Measurements from ENCODE around the gene NR2F1-AS1.

NR2F1-AS1 gene

DNA sequence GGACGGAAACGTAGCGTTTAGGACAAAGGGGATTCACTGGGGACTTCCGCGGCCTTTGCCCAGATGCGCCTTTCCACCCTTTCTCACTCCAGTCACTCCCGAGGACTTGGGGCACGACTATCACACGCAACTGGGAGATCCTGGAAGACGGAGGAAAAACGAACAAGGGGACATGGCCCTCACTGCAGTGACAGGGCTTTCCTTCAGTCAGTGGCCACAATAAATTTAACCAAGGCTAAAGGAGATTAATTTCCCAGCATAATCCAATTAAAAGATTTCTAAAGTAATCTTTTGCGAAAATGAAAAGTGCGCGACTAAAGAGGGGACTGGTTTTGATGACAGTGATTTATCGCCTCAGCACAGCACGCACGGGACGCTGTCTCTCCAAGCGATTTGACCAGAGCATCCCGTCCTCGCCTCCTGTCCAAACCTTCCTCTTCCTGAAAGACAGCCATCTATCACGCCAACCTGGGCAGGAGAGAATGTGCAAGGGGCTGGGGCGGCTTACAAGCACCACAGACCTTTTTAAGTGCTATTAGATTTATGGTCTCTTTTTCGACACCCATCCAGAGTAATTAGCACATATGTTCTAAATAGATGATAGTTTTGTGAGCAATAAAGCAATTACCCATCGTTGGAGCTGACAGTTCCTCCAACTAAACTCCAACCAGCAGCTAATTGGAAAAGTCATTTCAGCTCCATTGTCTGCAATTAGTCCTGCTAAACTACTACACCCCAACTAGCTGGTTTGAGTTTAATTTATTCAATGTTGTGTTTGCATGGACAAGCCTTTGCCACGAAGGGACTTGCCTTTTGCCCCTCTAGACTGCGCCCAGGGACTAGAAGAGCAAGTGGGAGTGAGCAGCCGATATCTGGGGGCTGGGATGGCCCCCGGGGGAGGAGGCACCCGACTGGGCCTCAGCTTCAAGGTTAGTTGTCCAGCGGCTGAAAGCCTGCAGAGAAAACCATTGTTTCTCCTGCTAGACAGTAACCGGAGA, 7.4 kb downstream of the NR2F1-AS1 start:
- TF ChIP-seq, protein P1, sequence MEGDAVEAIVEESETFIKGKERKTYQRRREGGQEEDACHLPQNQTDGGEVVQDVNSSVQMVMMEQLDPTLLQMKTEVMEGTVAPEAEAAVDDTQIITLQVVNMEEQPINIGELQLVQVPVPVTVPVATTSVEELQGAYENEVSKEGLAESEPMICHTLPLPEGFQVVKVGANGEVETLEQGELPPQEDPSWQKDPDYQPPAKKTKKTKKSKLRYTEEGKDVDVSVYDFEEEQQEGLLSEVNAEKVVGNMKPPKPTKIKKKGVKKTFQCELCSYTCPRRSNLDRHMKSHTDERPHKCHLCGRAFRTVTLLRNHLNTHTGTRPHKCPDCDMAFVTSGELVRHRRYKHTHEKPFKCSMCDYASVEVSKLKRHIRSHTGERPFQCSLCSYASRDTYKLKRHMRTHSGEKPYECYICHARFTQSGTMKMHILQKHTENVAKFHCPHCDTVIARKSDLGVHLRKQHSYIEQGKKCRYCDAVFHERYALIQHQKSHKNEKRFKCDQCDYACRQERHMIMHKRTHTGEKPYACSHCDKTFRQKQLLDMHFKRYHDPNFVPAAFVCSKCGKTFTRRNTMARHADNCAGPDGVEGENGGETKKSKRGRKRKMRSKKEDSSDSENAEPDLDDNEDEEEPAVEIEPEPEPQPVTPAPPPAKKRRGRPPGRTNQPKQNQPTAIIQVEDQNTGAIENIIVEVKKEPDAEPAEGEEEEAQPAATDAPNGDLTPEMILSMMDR (IDR thresholded peaks at IDR 0.05; ENCODE audit: insufficient read depth, low read depth, low read length, missing control alignments), result no peak
- no peak overlapping the region for H3K4me3 ChIP-seq (ENCODE audit: low read length)
- no peak for DNase-seq (ENCODE audit: low read depth)

DNA sequence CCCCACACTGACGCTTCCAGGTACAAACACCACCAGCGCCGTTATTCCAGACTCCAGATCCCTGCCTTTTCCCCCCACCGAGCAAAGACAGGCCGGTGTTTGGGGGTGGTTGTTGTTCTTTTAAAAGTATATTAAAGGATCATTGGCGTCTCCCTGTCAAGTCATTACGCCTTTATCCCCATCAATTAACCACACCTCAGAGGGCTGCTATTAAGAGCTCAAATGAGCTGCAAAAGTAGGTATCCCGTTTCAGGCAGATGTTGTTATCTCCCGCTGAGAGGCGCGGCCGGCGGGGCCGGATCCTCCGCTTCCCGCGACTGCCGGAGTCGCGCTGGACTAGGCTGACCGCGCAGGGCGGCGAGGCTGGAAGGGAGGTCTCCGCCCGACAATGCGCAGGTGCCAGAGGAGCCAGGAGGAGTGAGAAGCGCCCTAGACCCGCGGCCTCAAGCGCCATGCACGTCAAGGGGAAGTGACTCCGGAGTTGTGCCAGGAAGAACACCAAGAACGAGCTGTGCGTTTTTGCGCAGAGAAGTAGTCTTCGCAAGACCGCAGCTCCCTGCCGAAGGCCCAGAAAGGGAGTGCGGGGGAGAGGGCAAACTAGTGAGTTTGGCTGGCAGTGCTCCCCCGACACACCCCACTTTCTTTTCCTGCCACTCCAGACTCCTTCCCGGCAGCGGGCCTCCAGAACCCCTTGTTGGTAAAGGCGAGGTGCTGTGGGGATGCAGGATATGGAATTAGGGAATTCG, 8.2 kb downstream of the NR2F1-AS1 start:
- H3K4me3 ChIP-seq (ENCODE audit: low read length), result peak overlapping the region; percentile 19
- DNase-seq (ENCODE audit: low read depth), result peak; percentile 49
- TF ChIP-seq, protein P1 (IDR thresholded peaks at IDR 0.05; ENCODE audit: insufficient read depth, low read depth, low read length, missing control alignments), result no peak

DNA sequence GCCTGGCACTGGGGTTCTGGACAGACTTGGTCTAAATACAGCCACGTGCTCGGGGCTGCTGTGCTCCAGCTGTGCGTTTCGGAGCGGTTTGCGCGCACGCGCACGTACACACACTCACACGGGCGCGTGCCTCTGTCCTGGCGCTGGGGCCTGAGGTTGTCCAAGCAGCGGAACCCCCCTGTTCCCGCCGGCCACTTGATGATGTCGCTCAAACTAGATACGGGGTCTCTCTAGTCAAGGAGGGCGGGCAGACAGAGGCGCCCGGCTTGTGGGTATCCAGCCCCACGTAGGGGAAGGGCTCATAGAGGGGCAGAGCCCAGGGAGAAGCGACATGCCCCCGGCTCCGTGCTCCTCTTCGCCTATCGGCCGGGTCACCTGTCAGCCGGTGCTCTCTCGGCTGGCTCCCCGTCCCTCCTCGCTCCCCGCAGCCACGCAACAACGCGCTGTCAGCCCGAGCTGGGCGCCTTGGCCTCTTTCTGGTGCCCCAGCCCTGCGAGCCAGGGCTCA, 8.9 kb downstream of the NR2F1-AS1 start:
- peak overlapping the region; percentile 19 for H3K4me3 ChIP-seq (ENCODE audit: low read length)
- TF ChIP-seq, protein P1 (IDR thresholded peaks at IDR 0.05; ENCODE audit: insufficient read depth, low read depth, low read length, missing control alignments), result no peak
- DNase-seq (ENCODE audit: low read depth), result no peak

DNA sequence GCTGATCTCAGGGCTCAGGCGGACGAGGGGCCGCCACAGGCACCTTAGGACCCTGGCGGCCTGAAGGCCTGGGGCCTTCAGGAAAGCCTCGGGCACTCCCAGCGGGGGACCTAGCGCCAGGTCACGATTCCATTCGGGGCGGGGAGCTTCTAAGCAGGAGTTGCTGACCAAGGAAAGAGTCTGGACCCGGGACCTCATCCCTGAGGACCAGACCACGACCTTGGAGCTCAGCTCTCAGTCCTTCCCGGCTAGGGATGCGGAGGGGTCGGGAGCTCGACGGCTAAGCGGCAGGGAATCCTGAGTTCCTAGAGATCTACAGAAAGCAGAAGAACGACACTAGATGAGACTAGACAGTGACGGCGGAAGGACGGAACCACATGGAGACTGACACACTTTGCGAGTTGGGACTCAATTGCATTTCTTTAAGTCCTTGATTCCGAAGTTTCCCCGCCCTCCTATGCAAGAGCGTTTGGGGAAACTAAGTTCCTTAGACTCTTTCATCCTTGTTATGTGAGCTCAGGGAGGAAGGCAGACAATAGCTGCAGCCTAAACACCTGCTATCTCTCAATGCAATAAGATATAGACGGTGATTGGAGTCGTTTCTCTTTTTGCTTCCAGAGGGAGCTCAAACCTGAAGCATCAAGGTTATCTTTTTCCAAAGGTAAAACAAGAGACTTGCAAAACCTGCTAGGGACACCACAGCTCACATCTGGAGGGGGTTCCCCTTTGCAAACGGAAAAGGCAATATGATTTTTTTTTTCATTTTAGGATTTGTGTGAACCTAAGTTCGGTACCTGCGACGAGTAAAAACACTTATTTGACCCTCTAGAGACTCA, 9.7 kb downstream of the NR2F1-AS1 start:
- DNase-seq (ENCODE audit: low read depth), result no peak
- H3K4me3 ChIP-seq (ENCODE audit: low read length), result no peak overlapping the region
- TF ChIP-seq, protein P1 (IDR thresholded peaks at IDR 0.05; ENCODE audit: insufficient read depth, low read depth, low read length, missing control alignments), result no peak

DNA sequence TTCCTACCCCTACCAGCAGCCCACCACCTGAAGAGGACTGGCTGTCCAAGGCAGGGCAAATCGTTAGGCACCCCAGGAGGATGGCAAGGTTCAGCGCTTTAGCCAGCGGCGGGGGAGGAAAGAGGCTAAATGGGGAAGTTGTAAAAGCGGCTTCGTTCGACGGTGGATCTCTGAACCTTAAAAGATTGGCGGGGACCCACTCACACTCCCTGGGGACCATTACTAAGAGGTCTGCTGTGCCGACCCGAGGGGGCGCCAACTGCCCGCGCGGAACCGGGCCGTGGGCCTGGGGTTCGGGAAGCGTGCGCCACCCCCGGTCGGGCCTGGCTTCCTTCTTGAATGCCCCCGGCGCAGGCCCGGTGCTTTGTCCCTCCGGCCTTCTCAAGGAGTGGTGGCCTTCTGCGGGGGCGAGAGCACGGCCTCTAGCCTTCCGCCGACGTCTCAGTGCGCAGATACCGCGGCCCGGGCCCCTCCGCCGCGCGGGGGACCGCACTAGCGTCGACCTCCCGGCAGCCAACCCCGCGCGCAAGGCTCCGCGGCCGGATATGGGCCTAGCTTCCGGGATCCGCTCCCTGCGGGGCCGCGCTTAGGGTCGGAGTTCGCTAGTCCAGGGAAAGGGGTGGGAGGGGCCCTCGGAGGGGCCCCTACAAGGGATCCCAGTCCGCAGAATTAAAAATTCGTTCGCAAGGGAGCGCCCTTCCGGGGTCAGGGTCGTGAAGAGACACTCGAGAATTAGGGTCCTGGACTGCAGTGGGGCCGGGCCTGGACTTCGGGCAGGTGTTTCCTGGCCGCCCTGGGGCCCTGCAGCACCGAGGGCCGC, 10.5 kb downstream of the NR2F1-AS1 start:
- TF ChIP-seq, protein P1 (IDR thresholded peaks at IDR 0.05; ENCODE audit: insufficient read depth, low read depth, low read length, missing control alignments), result no peak
- no peak overlapping the region for H3K4me3 ChIP-seq (ENCODE audit: low read length)
- DNase-seq (ENCODE audit: low read depth), result no peak
